ENCODE results near the gene ADH1B. TPM values are rescaled to one million over a fixed set of nuclear protein-coding genes. Genes with fewer than 3 reads are reported as not detected.

The ADH1B gene
- polyA plus RNA-seq, 1 donor from 2014 or later, result not detected

DNA sequence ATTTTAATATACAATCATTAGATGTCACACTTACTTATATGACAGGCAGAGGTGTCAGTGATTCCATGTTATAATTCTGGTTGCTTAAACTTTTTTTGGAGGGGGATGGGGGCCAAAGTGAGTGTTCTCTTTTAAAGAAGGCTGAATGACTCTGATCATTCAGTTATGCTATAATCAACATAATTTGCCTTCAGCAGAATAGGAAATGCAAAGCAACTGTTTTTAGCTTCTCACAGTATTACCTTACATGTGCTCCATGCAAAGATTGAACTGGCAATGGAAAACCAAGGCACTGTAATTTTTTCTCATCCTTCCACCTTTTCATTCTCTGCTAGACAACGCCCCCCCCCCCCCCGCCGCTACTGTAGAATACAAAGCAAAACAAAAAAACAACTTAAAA, 18.0 kb upstream of the ADH1B start:
- Histone ChIP-seq H3K9ac (ENCODE audit: low read length) (no peak overlapping the region), H3K9me2 (ENCODE audit: insufficient read depth, low read length) (no peaks in the 10 kb centered on the region)

DNA sequence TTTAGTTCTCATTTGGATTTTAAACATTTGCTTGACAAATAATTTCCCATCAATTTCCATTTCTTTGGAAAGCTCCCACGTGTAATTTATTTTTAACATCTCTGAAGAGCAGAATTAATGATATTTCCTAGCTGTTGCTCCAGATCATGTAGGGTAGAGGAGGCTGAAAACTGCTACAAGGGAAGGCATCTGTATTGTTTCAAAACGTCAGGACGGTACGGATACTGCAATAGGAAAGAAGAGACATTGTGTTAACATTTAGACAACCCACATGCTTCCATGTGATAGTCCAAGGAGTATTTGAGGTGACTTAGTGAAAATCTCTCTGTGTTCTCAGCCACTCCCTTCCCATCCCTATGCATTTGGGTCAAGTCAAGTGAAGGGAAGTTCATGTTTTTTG, 15.4 kb upstream of the ADH1B start:
- H3K27ac ChIP-seq (ENCODE audit: low read length), result no peak overlapping the region
- TF ChIP-seq RAD21 (conservative IDR thresholded peaks at IDR 0.05) (no peak), TAF1 (IDR thresholded peaks at IDR 0.05; ENCODE audit: low read depth) (no peak), EZH2 (IDR thresholded peaks at IDR 0.05; ENCODE audit: borderline replicate concordance, insufficient read depth, low read length, poor library complexity, severe bottlenecking) (no peak), EP300 (conservative IDR thresholded peaks at IDR 0.05; ENCODE audit: poor library complexity, severe bottlenecking) (no peak), POLR2AphosphoS5 (IDR thresholded peaks at IDR 0.05) (no peak), SMC3 (conservative IDR thresholded peaks at IDR 0.05; ENCODE audit: poor library complexity) (no peak), MXI1 (conservative IDR thresholded peaks at IDR 0.05; ENCODE audit: poor library complexity, severe bottlenecking) (no peak)
- TF ChIP-seq, protein P1, sequence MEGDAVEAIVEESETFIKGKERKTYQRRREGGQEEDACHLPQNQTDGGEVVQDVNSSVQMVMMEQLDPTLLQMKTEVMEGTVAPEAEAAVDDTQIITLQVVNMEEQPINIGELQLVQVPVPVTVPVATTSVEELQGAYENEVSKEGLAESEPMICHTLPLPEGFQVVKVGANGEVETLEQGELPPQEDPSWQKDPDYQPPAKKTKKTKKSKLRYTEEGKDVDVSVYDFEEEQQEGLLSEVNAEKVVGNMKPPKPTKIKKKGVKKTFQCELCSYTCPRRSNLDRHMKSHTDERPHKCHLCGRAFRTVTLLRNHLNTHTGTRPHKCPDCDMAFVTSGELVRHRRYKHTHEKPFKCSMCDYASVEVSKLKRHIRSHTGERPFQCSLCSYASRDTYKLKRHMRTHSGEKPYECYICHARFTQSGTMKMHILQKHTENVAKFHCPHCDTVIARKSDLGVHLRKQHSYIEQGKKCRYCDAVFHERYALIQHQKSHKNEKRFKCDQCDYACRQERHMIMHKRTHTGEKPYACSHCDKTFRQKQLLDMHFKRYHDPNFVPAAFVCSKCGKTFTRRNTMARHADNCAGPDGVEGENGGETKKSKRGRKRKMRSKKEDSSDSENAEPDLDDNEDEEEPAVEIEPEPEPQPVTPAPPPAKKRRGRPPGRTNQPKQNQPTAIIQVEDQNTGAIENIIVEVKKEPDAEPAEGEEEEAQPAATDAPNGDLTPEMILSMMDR (IDR thresholded peaks at IDR 0.05; ENCODE audit: poor library complexity, severe bottlenecking), result no peak
- TF ChIP-seq, protein P2, sequence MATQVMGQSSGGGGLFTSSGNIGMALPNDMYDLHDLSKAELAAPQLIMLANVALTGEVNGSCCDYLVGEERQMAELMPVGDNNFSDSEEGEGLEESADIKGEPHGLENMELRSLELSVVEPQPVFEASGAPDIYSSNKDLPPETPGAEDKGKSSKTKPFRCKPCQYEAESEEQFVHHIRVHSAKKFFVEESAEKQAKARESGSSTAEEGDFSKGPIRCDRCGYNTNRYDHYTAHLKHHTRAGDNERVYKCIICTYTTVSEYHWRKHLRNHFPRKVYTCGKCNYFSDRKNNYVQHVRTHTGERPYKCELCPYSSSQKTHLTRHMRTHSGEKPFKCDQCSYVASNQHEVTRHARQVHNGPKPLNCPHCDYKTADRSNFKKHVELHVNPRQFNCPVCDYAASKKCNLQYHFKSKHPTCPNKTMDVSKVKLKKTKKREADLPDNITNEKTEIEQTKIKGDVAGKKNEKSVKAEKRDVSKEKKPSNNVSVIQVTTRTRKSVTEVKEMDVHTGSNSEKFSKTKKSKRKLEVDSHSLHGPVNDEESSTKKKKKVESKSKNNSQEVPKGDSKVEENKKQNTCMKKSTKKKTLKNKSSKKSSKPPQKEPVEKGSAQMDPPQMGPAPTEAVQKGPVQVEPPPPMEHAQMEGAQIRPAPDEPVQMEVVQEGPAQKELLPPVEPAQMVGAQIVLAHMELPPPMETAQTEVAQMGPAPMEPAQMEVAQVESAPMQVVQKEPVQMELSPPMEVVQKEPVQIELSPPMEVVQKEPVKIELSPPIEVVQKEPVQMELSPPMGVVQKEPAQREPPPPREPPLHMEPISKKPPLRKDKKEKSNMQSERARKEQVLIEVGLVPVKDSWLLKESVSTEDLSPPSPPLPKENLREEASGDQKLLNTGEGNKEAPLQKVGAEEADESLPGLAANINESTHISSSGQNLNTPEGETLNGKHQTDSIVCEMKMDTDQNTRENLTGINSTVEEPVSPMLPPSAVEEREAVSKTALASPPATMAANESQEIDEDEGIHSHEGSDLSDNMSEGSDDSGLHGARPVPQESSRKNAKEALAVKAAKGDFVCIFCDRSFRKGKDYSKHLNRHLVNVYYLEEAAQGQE (IDR thresholded peaks at IDR 0.05; ENCODE audit: borderline replicate concordance), result no peak
- no peaks in the 10 kb centered on the region for H3K36me3 ChIP-seq (ENCODE audit: insufficient read depth, low read length)
- no peaks in the 10 kb centered on the region for H3K9me2 ChIP-seq (ENCODE audit: insufficient read depth, low read length)
- H3F3A ChIP-seq (ENCODE audit: insufficient read depth, low read length, poor library complexity, severe bottlenecking), result no peaks in the 10 kb centered on the region
- H4K20me1 ChIP-seq (ENCODE audit: insufficient read depth), result no peaks in the 10 kb centered on the region
- no peaks in the 10 kb centered on the region for H3K79me2 ChIP-seq (replicated peaks; ENCODE audit: insufficient read depth, low read length)
- no peak overlapping the region for H3K4me3 ChIP-seq (ENCODE audit: low read length)
- no peak overlapping the region for H3K4me2 ChIP-seq (ENCODE audit: low read length)
- no peaks in the 10 kb centered on the region for H3K9me3 ChIP-seq (ENCODE audit: low read length)
- H2AFZ ChIP-seq (ENCODE audit: low read depth, low read length), result no peak overlapping the region
- H3K27me3 ChIP-seq (ENCODE audit: insufficient read depth, low read depth, low read length), result no peaks in the 10 kb centered on the region
- H3K9ac ChIP-seq (ENCODE audit: low read length), result no peak overlapping the region

More for the DNA sequence above, 18.0 kb upstream of the ADH1B start:
- no peaks in the 10 kb centered on the region for H3K9me3 ChIP-seq (ENCODE audit: low read length)
- H3K36me3 ChIP-seq (ENCODE audit: insufficient read depth, low read length), result no peaks in the 10 kb centered on the region
- H3K4me2 ChIP-seq (ENCODE audit: low read length), result no peak overlapping the region
- H4K20me1 ChIP-seq (ENCODE audit: insufficient read depth), result no peaks in the 10 kb centered on the region
- H3K79me2 ChIP-seq (replicated peaks; ENCODE audit: insufficient read depth, low read length), result no peaks in the 10 kb centered on the region
- no peaks in the 10 kb centered on the region for H3K27me3 ChIP-seq (ENCODE audit: insufficient read depth, low read depth, low read length)
- no peak overlapping the region for H3K4me3 ChIP-seq (ENCODE audit: low read length)
- H2AFZ ChIP-seq (ENCODE audit: low read depth, low read length), result no peak overlapping the region
- TF ChIP-seq POLR2AphosphoS5 (IDR thresholded peaks at IDR 0.05) (no peak), SMC3 (conservative IDR thresholded peaks at IDR 0.05; ENCODE audit: poor library complexity) (no peak), EZH2 (IDR thresholded peaks at IDR 0.05; ENCODE audit: borderline replicate concordance, insufficient read depth, low read length, poor library complexity, severe bottlenecking) (no peak), TAF1 (IDR thresholded peaks at IDR 0.05; ENCODE audit: low read depth) (no peak), RAD21 (conservative IDR thresholded peaks at IDR 0.05) (no peak), MXI1 (conservative IDR thresholded peaks at IDR 0.05; ENCODE audit: poor library complexity, severe bottlenecking) (no peak), EP300 (conservative IDR thresholded peaks at IDR 0.05; ENCODE audit: poor library complexity, severe bottlenecking) (no peak)
- TF ChIP-seq, protein P1 (IDR thresholded peaks at IDR 0.05; ENCODE audit: poor library complexity, severe bottlenecking), result no peak
- TF ChIP-seq, protein P2 (IDR thresholded peaks at IDR 0.05; ENCODE audit: borderline replicate concordance), result no peak
- H3K27ac ChIP-seq (ENCODE audit: low read length), result no peak overlapping the region
- H3F3A ChIP-seq (ENCODE audit: insufficient read depth, low read length, poor library complexity, severe bottlenecking), result no peaks in the 10 kb centered on the region
